Breast epithelium (tissue), 3 donors: ENCODE measurements around the gene AP2A1.

Experiments
- POLR2A ChIP-seq: fragments of 450-650 bp; IDR thresholded peaks from one replicate; pipeline ENCODE4 v1.6.1; 2016; ENCODE audit warnings: antibody characterized with exemption, mild to moderate bottlenecking, moderate library complexity
- TF ChIP-seq, protein P1 (sequence below), 3 donors: fragments of 450-650 bp; IDR thresholded peaks; one replicate each; pipeline ENCODE4 v1.5.1; 2016 to 2017; ENCODE audit warnings: antibody characterized with exemption in 3 of 3, mild to moderate bottlenecking in 3 of 3, moderate library complexity in 3 of 3

- TF ChIP-seq, protein P1, sequence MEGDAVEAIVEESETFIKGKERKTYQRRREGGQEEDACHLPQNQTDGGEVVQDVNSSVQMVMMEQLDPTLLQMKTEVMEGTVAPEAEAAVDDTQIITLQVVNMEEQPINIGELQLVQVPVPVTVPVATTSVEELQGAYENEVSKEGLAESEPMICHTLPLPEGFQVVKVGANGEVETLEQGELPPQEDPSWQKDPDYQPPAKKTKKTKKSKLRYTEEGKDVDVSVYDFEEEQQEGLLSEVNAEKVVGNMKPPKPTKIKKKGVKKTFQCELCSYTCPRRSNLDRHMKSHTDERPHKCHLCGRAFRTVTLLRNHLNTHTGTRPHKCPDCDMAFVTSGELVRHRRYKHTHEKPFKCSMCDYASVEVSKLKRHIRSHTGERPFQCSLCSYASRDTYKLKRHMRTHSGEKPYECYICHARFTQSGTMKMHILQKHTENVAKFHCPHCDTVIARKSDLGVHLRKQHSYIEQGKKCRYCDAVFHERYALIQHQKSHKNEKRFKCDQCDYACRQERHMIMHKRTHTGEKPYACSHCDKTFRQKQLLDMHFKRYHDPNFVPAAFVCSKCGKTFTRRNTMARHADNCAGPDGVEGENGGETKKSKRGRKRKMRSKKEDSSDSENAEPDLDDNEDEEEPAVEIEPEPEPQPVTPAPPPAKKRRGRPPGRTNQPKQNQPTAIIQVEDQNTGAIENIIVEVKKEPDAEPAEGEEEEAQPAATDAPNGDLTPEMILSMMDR (IDR thresholded peaks at IDR 0.05), result no peak
- TF ChIP-seq POLR2A, result no peak
Measured at GRCh38 chr19:49856574-49857021, 89.8 kb downstream of the AP2A1 start.
